ENCODE results near the gene EDC3. TPM values are rescaled to one million over a fixed set of nuclear protein-coding genes. Genes with fewer than 3 reads are reported as not detected.

EDC3 gene
- total RNA-seq, 1 donor from 2014 or later: 42.9 TPM

- Mint-ChIP-seq H3K9me3 (ENCODE audit: unreplicated experiment) (no peaks in the 10 kb centered on the region), H3K4me1 (ENCODE audit: unreplicated experiment) (peaks cover 18% of the 10 kb centered on the region), H3K27me3 (ENCODE audit: unreplicated experiment) (no peaks in the 10 kb centered on the region), H3K4me3 (ENCODE audit: unreplicated experiment) (peak overlapping the region; percentile 59), H3K36me3 (ENCODE audit: unreplicated experiment) (no peaks in the 10 kb centered on the region), H3K27ac (ENCODE audit: unreplicated experiment) (no peak overlapping the region)
- no peak for TF ChIP-seq CTCF (IDR thresholded peaks at IDR 0.05)
- DNase-seq (ENCODE audit: extremely low spot score, unreplicated experiment): no peak
Observed at GRCh38 chr15:74725845-74726773, 30.3 kb upstream of the EDC3 start.

DNA sequence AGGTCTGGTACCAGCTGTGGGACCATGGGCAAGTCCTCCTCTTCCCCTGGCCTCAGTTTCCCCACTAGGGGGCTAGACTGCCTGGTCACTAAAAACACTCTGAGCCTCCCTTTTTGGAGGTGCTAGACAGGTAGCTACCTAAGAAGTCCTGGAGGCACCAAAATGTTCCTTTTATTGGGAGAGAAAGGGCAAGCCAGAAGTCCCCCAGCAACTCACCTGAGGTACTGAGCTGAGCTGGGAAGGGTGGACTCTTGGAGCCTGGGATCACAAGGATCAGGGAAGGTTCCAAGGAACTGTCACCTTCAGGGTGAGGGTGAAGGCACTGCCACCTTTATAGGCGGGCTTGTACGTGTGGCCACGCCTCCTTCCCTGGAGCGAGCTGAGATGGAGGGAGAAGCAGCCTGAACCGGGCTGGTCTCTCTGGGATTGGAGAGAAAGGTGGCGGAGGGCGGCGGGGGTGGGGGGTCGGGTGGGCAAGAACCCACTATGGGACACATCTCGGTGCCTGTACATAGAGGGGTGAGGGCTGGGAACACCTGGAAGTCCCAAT, 29.5 kb upstream of the EDC3 start, which contains the start of gene CYP1A1:
TSS of gene CYP1A1 (minus strand) at position 304 of the 550 bp plus-strand sequence. CDS start 2,431 bp downstream, outside the sequence.
- Mint-ChIP-seq H3K4me3 (ENCODE audit: unreplicated experiment) (peak within 1 kb of the TSS; percentile 60), H3K27me3 (ENCODE audit: unreplicated experiment) (no peaks in the 10 kb centered on the region), H3K27ac (ENCODE audit: unreplicated experiment) (no peak within 1 kb of the TSS), H3K36me3 (ENCODE audit: unreplicated experiment) (no peaks in the 10 kb centered on the region), H3K4me1 (ENCODE audit: unreplicated experiment) (peaks cover 18% of the 10 kb centered on the region), H3K9me3 (ENCODE audit: unreplicated experiment) (no peaks in the 10 kb centered on the region)
- DNase-seq (ENCODE audit: extremely low spot score, unreplicated experiment): no peak
- TF ChIP-seq CTCF (IDR thresholded peaks at IDR 0.05): no peak

- Mint-ChIP-seq H3K9me3 (ENCODE audit: unreplicated experiment) (no peaks in the 10 kb centered on the region), H3K36me3 (ENCODE audit: unreplicated experiment) (no peaks in the 10 kb centered on the region), H3K4me3 (ENCODE audit: unreplicated experiment) (peak overlapping the region; percentile 60), H3K27me3 (ENCODE audit: unreplicated experiment) (no peaks in the 10 kb centered on the region), H3K27ac (ENCODE audit: unreplicated experiment) (no peak overlapping the region), H3K4me1 (ENCODE audit: unreplicated experiment) (peaks cover 18% of the 10 kb centered on the region)
- DNase-seq (ENCODE audit: extremely low spot score, unreplicated experiment): no peak
- no peak for TF ChIP-seq CTCF (IDR thresholded peaks at IDR 0.05)
Observed at GRCh38 chr15:74724570-74725224, 28.9 kb upstream of the EDC3 start.

- no peaks in the 10 kb centered on the region for H3K36me3 Mint-ChIP-seq (ENCODE audit: unreplicated experiment)
- no peaks in the 10 kb centered on the region for H3K27me3 Mint-ChIP-seq (ENCODE audit: unreplicated experiment)
- H3K27ac Mint-ChIP-seq (ENCODE audit: unreplicated experiment): no peak overlapping the region
- H3K4me3 Mint-ChIP-seq (ENCODE audit: unreplicated experiment): no peak overlapping the region
- no peaks in the 10 kb centered on the region for H3K9me3 Mint-ChIP-seq (ENCODE audit: unreplicated experiment)
- TF ChIP-seq CTCF (IDR thresholded peaks at IDR 0.05): no peak
- DNase-seq (ENCODE audit: extremely low spot score, unreplicated experiment): no peak
- peaks cover 18% of the 10 kb centered on the region for H3K4me1 Mint-ChIP-seq (ENCODE audit: unreplicated experiment)
Observed at GRCh38 chr15:74723754-74724334, 28.0 kb upstream of the EDC3 start.
